ENCODE measurements around the gene SPRED1. TPM values are rescaled to one million over a fixed set of nuclear protein-coding genes. Genes with fewer than 3 reads are reported as not detected.
"Not testable (repeated sequence)": the region's sequence is repeated elsewhere in the genome, so short reads cannot be mapped to it uniquely, and the experiment has no call there.

Gene SPRED1
- polyA plus RNA-seq, 4 donors, result 31.5 to 39.2 (median 37.2) TPM

GRCh38 chr15:38274135-38274534, 21.5 kb downstream of the SPRED1 start:
- no peak for DNase-seq (ENCODE audit: low read depth in 4 of 4, low spot score in 3 of 4)

GRCh38 chr15:38275959-38276358, 23.3 kb downstream of the SPRED1 start:
- no peak for DNase-seq (ENCODE audit: low read depth in 4 of 4, low spot score in 3 of 4)

GRCh38 chr15:38277281-38277680, 24.6 kb downstream of the SPRED1 start:
- not testable (repeated sequence) for DNase-seq (ENCODE audit: low read depth in 4 of 4, low spot score in 3 of 4)

GRCh38 chr15:38281031-38281430, 28.4 kb downstream of the SPRED1 start:
- no peak for DNase-seq (ENCODE audit: low read depth in 4 of 4, low spot score in 3 of 4)

- DNase-seq (ENCODE audit: low read depth in 4 of 4, low spot score in 3 of 4), result no peak
Observed at GRCh38 chr15:38283010-38283409, 30.4 kb downstream of the SPRED1 start.

GRCh38 chr15:38285456-38285855, 32.8 kb downstream of the SPRED1 start:
- DNase-seq (ENCODE audit: low read depth in 4 of 4, low spot score in 3 of 4), result no peak

- DNase-seq (ENCODE audit: low read depth in 4 of 4, low spot score in 3 of 4), result no peak
Observed at GRCh38 chr15:38294126-38294525, 41.5 kb downstream of the SPRED1 start.

- no peak for DNase-seq (ENCODE audit: low read depth in 4 of 4, low spot score in 3 of 4)
Observed at GRCh38 chr15:38297623-38298388, 45.2 kb downstream of the SPRED1 start.

GRCh38 chr15:38299216-38299615, 46.6 kb downstream of the SPRED1 start:
- DNase-seq (ENCODE audit: low read depth in 4 of 4, low spot score in 3 of 4), result no peak

- DNase-seq (ENCODE audit: low read depth in 4 of 4, low spot score in 3 of 4), result no peak
Observed at GRCh38 chr15:38300395-38300794, 47.8 kb downstream of the SPRED1 start.

- DNase-seq (ENCODE audit: low read depth in 4 of 4, low spot score in 3 of 4), result no peak
Observed at GRCh38 chr15:38304481-38304880, 51.8 kb downstream of the SPRED1 start.

GRCh38 chr15:38307251-38307650, 54.6 kb downstream of the SPRED1 start:
- no peak for DNase-seq (ENCODE audit: low read depth in 4 of 4, low spot score in 3 of 4)

GRCh38 chr15:38307861-38308641, 55.4 kb downstream of the SPRED1 start:
- no peak for DNase-seq (ENCODE audit: low read depth in 4 of 4, low spot score in 3 of 4)

GRCh38 chr15:38308797-38309196, 56.2 kb downstream of the SPRED1 start:
- no peak for DNase-seq (ENCODE audit: low read depth in 4 of 4, low spot score in 3 of 4)

- no peak for DNase-seq (ENCODE audit: low read depth in 4 of 4, low spot score in 3 of 4)
Observed at GRCh38 chr15:38312190-38312589, 59.6 kb downstream of the SPRED1 start.

- DNase-seq (ENCODE audit: low read depth in 4 of 4, low spot score in 3 of 4), result no peak
Observed at GRCh38 chr15:38316311-38316710, 63.7 kb downstream of the SPRED1 start.

GRCh38 chr15:38320181-38320580, 67.5 kb downstream of the SPRED1 start:
- DNase-seq (ENCODE audit: low read depth in 4 of 4, low spot score in 3 of 4), result no peak

- no peak for DNase-seq (ENCODE audit: low read depth in 4 of 4, low spot score in 3 of 4)
Observed at GRCh38 chr15:38320866-38321265, 68.2 kb downstream of the SPRED1 start.

- DNase-seq (ENCODE audit: low read depth in 4 of 4, low spot score in 3 of 4), result no peak
Observed at GRCh38 chr15:38323895-38324294, 71.3 kb downstream of the SPRED1 start.

GRCh38 chr15:38324939-38325647, 72.5 kb downstream of the SPRED1 start:
- no peak for DNase-seq (ENCODE audit: low read depth in 4 of 4, low spot score in 3 of 4)

GRCh38 chr15:38325648-38325990, 73.0 kb downstream of the SPRED1 start:
- no peak for DNase-seq (ENCODE audit: low read depth in 4 of 4, low spot score in 3 of 4)

All from right renal pelvis (tissue), 4 donors.